ENCODE data around the gene RTN4RL2. TPM values are rescaled to one million over a fixed set of nuclear protein-coding genes. Genes with fewer than 3 reads are reported as not detected.
A peak's percentile ranks its signal among the peaks of the same experiment; 100 is the strongest.

RTN4RL2 gene
- total RNA-seq, 4 donors from 2014 or later: 11.2 to 27.6 (median 17.1) TPM

DNA sequence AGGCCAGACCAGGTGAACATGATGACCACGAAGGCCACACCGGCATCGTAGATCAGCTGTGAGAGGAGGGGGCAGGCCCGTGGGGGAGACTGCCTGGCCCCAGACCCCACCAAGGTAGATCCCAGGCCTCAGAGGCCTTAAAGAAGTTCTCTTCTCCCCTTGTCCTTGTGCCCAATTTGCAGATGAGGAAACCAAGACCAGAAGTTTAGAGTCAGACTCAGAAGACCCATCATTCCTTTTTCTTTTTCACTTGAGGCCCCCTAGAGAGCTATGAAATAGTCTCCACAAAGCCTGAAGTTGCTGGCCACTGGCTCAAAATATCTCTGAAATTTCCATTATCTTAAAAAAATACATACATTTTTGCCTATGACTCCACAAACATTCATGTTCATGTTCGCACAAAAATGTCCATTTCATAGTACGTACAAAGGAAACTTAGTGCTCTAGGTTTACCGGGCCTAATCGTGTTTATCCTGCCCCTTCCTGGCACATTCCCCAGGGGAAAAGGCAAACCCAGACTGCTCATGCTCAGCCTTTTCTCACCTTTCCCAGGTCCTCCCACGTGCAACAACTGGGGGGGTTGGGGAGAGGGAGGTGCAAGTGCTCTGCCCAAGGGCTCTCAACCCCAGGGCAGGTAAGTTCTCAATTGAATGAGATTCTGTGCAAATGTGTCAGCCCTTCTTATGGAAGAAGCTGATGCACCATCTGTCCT is 35.9 kb downstream of the RTN4RL2 start:
- WGBS, 2 donors: 69 to 72% methylated on average over 9 of the region's 9 CpGs
- no peaks in the 10 kb centered on the region for H3K36me3 ChIP-seq

DNA sequence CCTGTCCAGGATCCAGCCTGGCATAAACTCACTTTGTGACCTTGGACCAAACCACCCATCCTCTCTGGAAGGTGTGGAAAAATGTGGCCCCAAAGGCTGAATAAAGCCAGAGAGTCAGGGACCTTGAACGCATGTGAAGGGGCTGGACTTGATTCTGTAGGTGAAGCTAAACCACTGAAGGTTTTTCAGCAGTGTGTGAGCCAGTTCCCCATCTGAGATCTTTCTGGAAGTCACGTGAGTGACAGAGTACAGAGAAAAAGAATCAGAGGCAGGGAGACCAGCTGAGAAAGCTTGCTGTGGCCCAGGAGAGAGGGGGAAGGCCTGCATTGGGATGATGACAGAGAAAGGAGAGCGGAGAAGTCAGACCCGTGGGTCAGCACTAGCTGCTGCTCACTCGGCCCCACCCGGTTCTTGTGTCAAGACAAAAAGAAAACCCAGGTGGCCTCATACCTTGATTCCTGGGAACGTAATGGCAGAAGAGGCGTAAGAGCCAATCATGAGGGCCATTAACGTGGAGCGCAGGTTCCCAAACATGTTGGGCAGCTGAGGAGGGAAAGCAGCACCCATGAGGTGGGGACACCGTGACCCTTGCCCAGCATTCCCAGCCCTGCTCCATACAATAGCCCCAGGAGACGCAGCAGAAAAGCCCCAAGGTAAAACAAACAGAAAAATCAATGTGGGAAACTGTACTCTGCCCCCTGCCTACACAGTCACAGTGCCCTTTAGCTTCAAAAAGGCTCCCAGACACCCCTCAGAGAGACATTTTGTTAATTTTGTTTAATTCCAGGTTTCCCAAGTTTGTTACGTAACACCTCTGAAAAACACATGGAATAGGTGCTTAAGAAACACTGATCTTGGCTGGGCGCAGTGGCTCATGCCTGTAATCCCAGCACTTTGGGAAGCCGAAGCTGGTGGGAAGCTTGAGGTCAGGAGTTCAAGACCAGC is 37.2 kb downstream of the RTN4RL2 start:
- Histone ChIP-seq H3K27me3 (no peaks in the 10 kb centered on the region), H3K4me3 (replicated peaks in 1 of 3) (no peak overlapping the region), H3K4me1 (peaks cover 19 to 37% of the 10 kb centered on the region in 2 donors), H3K36me3 (no peaks in the 10 kb centered on the region), H3K27ac (no peak overlapping the region), H3K9me3 (no peaks in the 10 kb centered on the region)
- 91 to 96% methylated on average over 15 of the region's 15 CpGs for WGBS, 2 donors
- intact Hi-C loops (cut with DNase I): no loop called here
- TF ChIP-seq POLR2A (IDR thresholded peaks at IDR 0.05): no peak
- TF ChIP-seq, protein P1, sequence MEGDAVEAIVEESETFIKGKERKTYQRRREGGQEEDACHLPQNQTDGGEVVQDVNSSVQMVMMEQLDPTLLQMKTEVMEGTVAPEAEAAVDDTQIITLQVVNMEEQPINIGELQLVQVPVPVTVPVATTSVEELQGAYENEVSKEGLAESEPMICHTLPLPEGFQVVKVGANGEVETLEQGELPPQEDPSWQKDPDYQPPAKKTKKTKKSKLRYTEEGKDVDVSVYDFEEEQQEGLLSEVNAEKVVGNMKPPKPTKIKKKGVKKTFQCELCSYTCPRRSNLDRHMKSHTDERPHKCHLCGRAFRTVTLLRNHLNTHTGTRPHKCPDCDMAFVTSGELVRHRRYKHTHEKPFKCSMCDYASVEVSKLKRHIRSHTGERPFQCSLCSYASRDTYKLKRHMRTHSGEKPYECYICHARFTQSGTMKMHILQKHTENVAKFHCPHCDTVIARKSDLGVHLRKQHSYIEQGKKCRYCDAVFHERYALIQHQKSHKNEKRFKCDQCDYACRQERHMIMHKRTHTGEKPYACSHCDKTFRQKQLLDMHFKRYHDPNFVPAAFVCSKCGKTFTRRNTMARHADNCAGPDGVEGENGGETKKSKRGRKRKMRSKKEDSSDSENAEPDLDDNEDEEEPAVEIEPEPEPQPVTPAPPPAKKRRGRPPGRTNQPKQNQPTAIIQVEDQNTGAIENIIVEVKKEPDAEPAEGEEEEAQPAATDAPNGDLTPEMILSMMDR (IDR thresholded peaks at IDR 0.05): no peak
- DNase-seq: no peak

More for the DNA sequence above, 35.9 kb downstream of the RTN4RL2 start:
- peak; percentile 54 to 63 for DNase-seq
- TF ChIP-seq, protein P1 (IDR thresholded peaks at IDR 0.05): no peak
- TF ChIP-seq POLR2A (IDR thresholded peaks at IDR 0.05): no peak
- intact Hi-C loops (cut with DNase I): no loop called here
- no peaks in the 10 kb centered on the region for H3K9me3 ChIP-seq
- H3K27ac ChIP-seq: no peak overlapping the region
- H3K4me3 ChIP-seq (replicated peaks in 1 of 3): no peak overlapping the region
- H3K4me1 ChIP-seq: peaks cover 16 to 27% of the 10 kb centered on the region in 2 donors
- H3K27me3 ChIP-seq: no peaks in the 10 kb centered on the region

DNA sequence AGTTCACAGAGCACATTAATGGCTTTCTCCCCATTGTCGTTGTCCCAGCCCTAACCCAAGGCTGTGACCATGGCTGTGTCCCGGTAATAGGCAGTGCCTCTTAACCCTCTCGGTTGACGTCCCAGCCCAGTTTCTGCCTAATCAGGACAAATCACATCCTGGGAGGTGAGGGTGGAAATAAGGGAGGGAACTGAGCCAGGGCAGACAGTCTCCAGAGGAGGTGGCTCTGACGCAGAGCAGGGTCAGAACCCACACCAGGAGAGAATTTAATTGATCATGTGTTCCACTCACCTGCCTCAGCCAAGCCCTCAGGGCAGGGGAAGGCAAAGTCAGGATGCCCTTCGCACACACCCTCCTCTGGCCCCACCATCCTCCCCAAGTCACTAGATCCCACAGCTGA is 38.2 kb downstream of the RTN4RL2 start:
- DNase-seq: no peak
- no peaks in the 10 kb centered on the region for H3K36me3 ChIP-seq
- 78 to 88% methylated on average over 6 of the region's 6 CpGs for WGBS, 2 donors
- H3K4me1 ChIP-seq: peaks cover 19 to 42% of the 10 kb centered on the region in 2 donors
- no peaks in the 10 kb centered on the region for H3K27me3 ChIP-seq
- TF ChIP-seq POLR2A (IDR thresholded peaks at IDR 0.05): no peak
- TF ChIP-seq, protein P1 (IDR thresholded peaks at IDR 0.05): no peak
- H3K27ac ChIP-seq: peak overlapping the region in 1 of 3 donors; percentile 72
- intact Hi-C loops (cut with DNase I): no loop called here
- H3K9me3 ChIP-seq: no peaks in the 10 kb centered on the region
- no peak overlapping the region for H3K4me3 ChIP-seq (replicated peaks in 1 of 3)

DNA sequence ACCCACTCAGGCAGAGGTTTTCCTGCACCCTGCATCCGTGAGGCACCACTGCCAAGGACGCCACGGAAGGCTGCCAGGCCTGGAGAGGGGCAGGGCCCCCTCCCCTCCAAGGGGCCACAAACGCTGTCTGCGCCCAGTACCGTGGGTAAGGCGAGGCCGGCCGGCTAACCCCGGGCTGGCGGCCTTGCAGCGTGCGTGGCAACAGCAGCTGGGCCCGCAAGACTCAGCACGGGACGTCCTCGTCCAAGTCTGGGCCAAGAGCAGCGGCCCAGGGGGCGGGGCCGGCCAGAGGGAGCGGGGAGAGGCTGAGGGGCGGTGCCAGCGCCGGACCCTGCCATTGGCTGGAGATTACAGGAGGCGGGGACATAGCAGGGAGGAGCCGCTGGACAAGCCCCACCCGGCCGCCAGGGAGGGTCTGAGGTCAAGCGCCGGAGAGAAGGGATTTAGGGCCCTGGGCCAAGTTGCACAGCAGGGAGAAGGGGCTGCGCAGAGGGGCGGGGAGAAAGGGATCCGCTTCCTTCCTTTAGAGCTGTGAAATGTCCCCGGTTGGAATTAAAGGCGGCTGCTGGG is 39.2 kb downstream of the RTN4RL2 start:
- TF ChIP-seq POLR2A (IDR thresholded peaks at IDR 0.05): peak in 1 of 2 donors; percentile 81
- TF ChIP-seq, protein P1 (IDR thresholded peaks at IDR 0.05): no peak
- 2 to 5% methylated on average over 13 to 22 of the region's 35 CpGs for WGBS, 2 donors
- Histone ChIP-seq H3K4me3 (replicated peaks in 1 of 3) (no peak overlapping the region), H3K9me3 (no peaks in the 10 kb centered on the region), H3K4me1 (peaks cover 19 to 42% of the 10 kb centered on the region in 2 donors), H3K36me3 (no peaks in the 10 kb centered on the region), H3K27me3 (no peaks in the 10 kb centered on the region), H3K27ac (peak overlapping the region; percentile 72 to 91 (median 85))
- intact Hi-C loops (cut with DNase I): no loop called here
- peak; percentile 97 to 98 for DNase-seq
